ENCODE measurements around the gene ACAA2. TPM values are rescaled to one million over a fixed set of nuclear protein-coding genes. Genes with fewer than 3 reads are reported as not detected.
"Not testable (repeated sequence)": the region's sequence is repeated elsewhere in the genome, so short reads cannot be mapped to it uniquely, and the experiment has no call there.

The ACAA2 gene
- total RNA-seq, 1 experiment from 2014 or later = 50.8 TPM

- BruUV-seq (replicated peaks) = no TSS peak
These were observed 24.6 kb upstream of the ACAA2 start for GRCh38 chr18:49837889-49838288.

GRCh38 chr18:49837316-49837835, 24.0 kb upstream of the ACAA2 start:
- H3K36me3 ChIP-seq (ENCODE audit: control insufficient read depth, insufficient read depth, low read length) = not testable (repeated sequence)

More at GRCh38 chr18:49837889-49838288, 24.6 kb upstream of the ACAA2 start:
- Histone ChIP-seq H3K27ac (ENCODE audit: low read length) (no peak overlapping the region), H3K36me3 (ENCODE audit: control insufficient read depth, insufficient read depth, low read length) (no peaks in the 10 kb centered on the region), H3K4me1 (ENCODE audit: control insufficient read depth, insufficient read depth, low read length) (no peaks in the 10 kb centered on the region), H3K27me3 (ENCODE audit: control insufficient read depth, insufficient read depth, low read length) (no peaks in the 10 kb centered on the region), H3K9me3 (ENCODE audit: control insufficient read depth, insufficient read depth, low read depth, low read length) (no peaks in the 10 kb centered on the region), H3K4me3 (ENCODE audit: low read depth in 2 of 2, low read length in 2 of 2) (no peak overlapping the region)
- ChIA-PET POLR2A (no interaction called here), CTCF (no interaction called here)
- DNase-seq (ENCODE audit: low read depth, low spot score) (no peak), ATAC-seq (no peak)
- TF ChIP-seq REST (IDR thresholded peaks at IDR 0.05; ENCODE audit: insufficient read depth in 1 of 2, low read depth in 2 of 2, low read length in 1 of 2) (no peak), POLR2AphosphoS5 (IDR thresholded peaks at IDR 0.05; ENCODE audit: low read depth, low read length) (no peak), TCF7L2 (IDR thresholded peaks at IDR 0.05; ENCODE audit: low read depth, low read length) (no peak), CTCF (IDR thresholded peaks at IDR 0.05) (no peak), SIN3A (IDR thresholded peaks at IDR 0.05; ENCODE audit: borderline replicate concordance, insufficient read depth, low read depth, low read length) (no peak)
- in situ Hi-C loops (cut with HindIII; ENCODE audit: low pct_unique_long_range_greater_than_20kb, low sequenced_read_pairs) = no loop called here
- intact Hi-C loops (cut with micrococcal nuclease; ENCODE audit: unreplicated experiment) = no loop called here

GRCh38 chr18:49835405-49835804, 22.1 kb upstream of the ACAA2 start:
- TF ChIP-seq SIN3A (IDR thresholded peaks at IDR 0.05; ENCODE audit: borderline replicate concordance, insufficient read depth, low read depth, low read length) (no peak), TCF7L2 (IDR thresholded peaks at IDR 0.05; ENCODE audit: low read depth, low read length) (no peak), POLR2AphosphoS5 (IDR thresholded peaks at IDR 0.05; ENCODE audit: low read depth, low read length) (no peak), CTCF (IDR thresholded peaks at IDR 0.05) (no peak), REST (IDR thresholded peaks at IDR 0.05; ENCODE audit: insufficient read depth in 1 of 2, low read depth in 2 of 2, low read length in 1 of 2) (no peak)
- Histone ChIP-seq H3K27me3 (ENCODE audit: control insufficient read depth, insufficient read depth, low read length) (no peaks in the 10 kb centered on the region), H3K4me1 (ENCODE audit: control insufficient read depth, insufficient read depth, low read length) (no peaks in the 10 kb centered on the region), H3K9me3 (ENCODE audit: control insufficient read depth, insufficient read depth, low read depth, low read length) (no peaks in the 10 kb centered on the region), H3K36me3 (ENCODE audit: control insufficient read depth, insufficient read depth, low read length) (no peaks in the 10 kb centered on the region), H3K27ac (ENCODE audit: low read length) (no peak overlapping the region), H3K4me3 (ENCODE audit: low read depth in 2 of 2, low read length in 2 of 2) (no peak overlapping the region)
- ATAC-seq (no peak), DNase-seq (ENCODE audit: low read depth, low spot score) (no peak)
- in situ Hi-C loops (cut with HindIII; ENCODE audit: low pct_unique_long_range_greater_than_20kb, low sequenced_read_pairs) (no loop called here), intact Hi-C loops (cut with micrococcal nuclease; ENCODE audit: unreplicated experiment) (no loop called here)
- BruUV-seq (replicated peaks) = no TSS peak
- ChIA-PET CTCF (no interaction called here), POLR2A (no interaction called here)

More at GRCh38 chr18:49837316-49837835, 24.0 kb upstream of the ACAA2 start:
- H3K4me1 ChIP-seq (ENCODE audit: control insufficient read depth, insufficient read depth, low read length); in situ Hi-C loops (cut with HindIII; ENCODE audit: low pct_unique_long_range_greater_than_20kb, low sequenced_read_pairs); ATAC-seq; DNase-seq (ENCODE audit: low read depth, low spot score); H3K27me3 ChIP-seq (ENCODE audit: control insufficient read depth, insufficient read depth, low read length); POLR2A ChIA-PET; BruUV-seq (replicated peaks); H3K27ac ChIP-seq (ENCODE audit: low read length); H3K4me3 ChIP-seq (ENCODE audit: low read depth in 2 of 2, low read length in 2 of 2); intact Hi-C loops (cut with micrococcal nuclease; ENCODE audit: unreplicated experiment); H3K9me3 ChIP-seq (ENCODE audit: control insufficient read depth, insufficient read depth, low read depth, low read length); CTCF ChIA-PET: not testable (repeated sequence)
